IMR-90 (cell line): ENCODE measurements around the gene DUSP14. TPM values are rescaled to one million over a fixed set of nuclear protein-coding genes. Genes with fewer than 3 reads are reported as not detected.

Experiments used
- ATAC-seq: fragments of 200-7000 bp; cut with Tn5 transposase; 2 replicates; pipeline ENCODE4 v1.9.1; 2020; ENCODE audit warnings: low read depth, mild to moderate bottlenecking, moderate library complexity
- BruUV-seq: library from RNA; stranded (reverse); fragments of 400-500 nt; replicated peaks from 2 replicates; lab custom pipeline; 2021; lab: Mats Ljungman, UMichigan
- CTCF ChIA-PET: fragments of 300-600 bp; formaldehyde crosslinking; extraction: SDS; loops from one replicate; lab custom pipeline; 2021; ENCODE audit warnings: antibody characterized with exemption; lab: Yijun Ruan, JAX
- POLR2A ChIA-PET: fragments of 300-600 bp; sonication (Branson Sonifier 250); formaldehyde crosslinking; loops from one replicate; lab custom pipeline; 2022; ENCODE audit warnings: antibody characterized with exemption; ENCODE audit not compliant: unreplicated experiment; lab: Charles Lee
- DNase-seq: peaks from one replicate; pipeline ENCODE4 v3.0.0; 2013
- H2AFZ ChIP-seq: replicated peaks from 2 replicates; pipeline ENCODE3; 2013; ENCODE audit warnings: low read length, mild to moderate bottlenecking; ENCODE audit not compliant: poor library complexity
- H2AK5ac ChIP-seq: 2 replicates; pipeline ENCODE4 v1.6.1; 2013; ENCODE audit warnings: low read depth, low read length, inconsistent platforms
- H2AK9ac ChIP-seq: replicated peaks from 2 replicates; pipeline ENCODE3; 2013; ENCODE audit warnings: mild to moderate bottlenecking, low read depth, low read length, moderate library complexity; ENCODE audit not compliant: poor library complexity
- H2BK120ac ChIP-seq: 2 replicates; pipeline ENCODE4 v1.6.1; 2013; ENCODE audit warnings: low read depth, low read length, inconsistent platforms
- H2BK15ac ChIP-seq: 3 replicates; pipeline ENCODE4 v1.6.1; 2013; ENCODE audit warnings: low read depth, low read length, inconsistent platforms
- H2BK20ac ChIP-seq: 2 replicates; pipeline ENCODE4 v1.6.1; 2013; ENCODE audit warnings: low read depth, mild to moderate bottlenecking, inconsistent platforms, low read length, moderate library complexity
- H2BK5ac ChIP-seq: 2 replicates; pipeline ENCODE4 v1.6.1; 2013; ENCODE audit warnings: mild to moderate bottlenecking, low read depth, low read length, inconsistent platforms; ENCODE audit not compliant: poor library complexity, severe bottlenecking
- H3K14ac ChIP-seq: replicated peaks from 2 replicates; pipeline ENCODE4 v1.6.1; 2013; ENCODE audit warnings: low read depth, low read length, inconsistent platforms
- H3K18ac ChIP-seq: 2 replicates; pipeline ENCODE4 v1.6.1; 2013; ENCODE audit warnings: low read depth, low read length, control low read depth
- H3K23ac ChIP-seq: 2 replicates; pipeline ENCODE4 v1.6.1; 2013; ENCODE audit warnings: low read depth, low read length, inconsistent platforms
- H3K27ac ChIP-seq: 2 replicates; pipeline ENCODE4 v1.5.1; 2013; ENCODE audit warnings: mild to moderate bottlenecking, control low read depth, low read length; ENCODE audit not compliant: insufficient read depth
- H3K27me3 ChIP-seq: 2 replicates; pipeline ENCODE4 v1.6.1; 2013; ENCODE audit warnings: low read length; ENCODE audit not compliant: control insufficient read depth, insufficient read depth
- H3K36me3 ChIP-seq: 2 replicates; pipeline ENCODE4 v1.6.1; 2013; ENCODE audit warnings: low read length, mixed read lengths; ENCODE audit not compliant: control insufficient read depth, insufficient read depth
- H3K4ac ChIP-seq: 2 replicates; pipeline ENCODE4 v1.6.1; 2013; ENCODE audit warnings: low read depth, low read length, inconsistent platforms
- H3K4me1 ChIP-seq: 2 replicates; pipeline ENCODE4 v1.6.1; 2013; ENCODE audit warnings: low read length, mixed read lengths; ENCODE audit not compliant: control insufficient read depth, insufficient read depth
- H3K4me2 ChIP-seq: 2 replicates; pipeline ENCODE4 v1.6.1; 2013; ENCODE audit warnings: low read depth, mild to moderate bottlenecking, control low read depth, low read length, moderate library complexity
- H3K4me3 ChIP-seq: 2 replicates; pipeline ENCODE4 v1.5.1; 2013; ENCODE audit warnings: low read depth, mild to moderate bottlenecking, control low read depth, low read length, moderate library complexity; ENCODE audit not compliant: insufficient read depth
- H3K56ac ChIP-seq: 2 replicates; pipeline ENCODE4 v1.6.1; 2013; ENCODE audit warnings: low read length, inconsistent platforms; ENCODE audit not compliant: insufficient read depth; ENCODE audit errors: extremely low read depth
- H3K79me1 ChIP-seq, 2 experiments: 2 replicates each; pipeline ENCODE4 v1.6.1; 2013; ENCODE audit warnings: low read length in 2 of 2, inconsistent platforms in 1 of 2, low read depth in 1 of 2
- H3K9ac ChIP-seq: 2 replicates; pipeline ENCODE4 v1.6.1; 2013; ENCODE audit warnings: low read depth, low read length, control low read depth
- H3K9me1 ChIP-seq: 2 replicates; pipeline ENCODE4 v1.6.1; 2013; ENCODE audit warnings: low read length, inconsistent platforms; ENCODE audit not compliant: insufficient read depth
- H3K9me3 ChIP-seq: 2 replicates; pipeline ENCODE4 v1.6.1; 2013; ENCODE audit warnings: low read length; ENCODE audit not compliant: control insufficient read depth, insufficient read depth
- H4K20me1 ChIP-seq: 2 replicates; pipeline ENCODE4 v1.6.1; 2013; ENCODE audit warnings: low read length, inconsistent platforms; ENCODE audit not compliant: insufficient read depth
- H4K5ac ChIP-seq: 2 replicates; pipeline ENCODE4 v1.6.1; 2013; ENCODE audit warnings: mild to moderate bottlenecking, low read depth, low read length, control low read depth
- H4K8ac ChIP-seq, 2 experiments: 2 replicates each; pipeline ENCODE4 v1.6.1; 2013; ENCODE audit warnings: low read depth in 2 of 2, low read length in 2 of 2, control low read depth in 1 of 2, inconsistent platforms in 1 of 2
- H4K91ac ChIP-seq: 2 replicates; pipeline ENCODE4 v1.6.1; 2013; ENCODE audit warnings: low read depth, low read length, inconsistent platforms; ENCODE audit not compliant: insufficient read depth
- BHLHE40 ChIP-seq: fragments of 150-350 bp; IDR thresholded peaks from 2 replicates; pipeline ENCODE4 v1.6.1; 2016; ENCODE audit warnings: mild to moderate bottlenecking, low read depth, low read length
- MAFK ChIP-seq: IDR thresholded peaks from 2 replicates; pipeline ENCODE4 v1.6.1; 2012; ENCODE audit warnings: low read depth, low read length, improper control_type of control experiment
- RAD21 ChIP-seq: IDR thresholded peaks from 2 replicates; pipeline ENCODE4 v1.6.1; 2012; ENCODE audit warnings: low read length, improper control_type of control experiment
- RCOR1 ChIP-seq: IDR thresholded peaks from 2 replicates; pipeline ENCODE4 v1.6.1; 2012; ENCODE audit warnings: mild to moderate bottlenecking, low read length, improper control_type of control experiment; ENCODE audit not compliant: insufficient replicate concordance
- RFX5 ChIP-seq: IDR thresholded peaks from 2 replicates; pipeline ENCODE4 v1.8.0; 2012; ENCODE audit warnings: low read depth, mild to moderate bottlenecking, low read length, moderate library complexity
- SMC3 ChIP-seq: fragments of 150-350 bp; IDR thresholded peaks from 2 replicates; pipeline ENCODE4 v1.6.1; 2016; ENCODE audit warnings: low read depth, mild to moderate bottlenecking, antibody characterized with exemption, low read length, moderate library complexity
- WGBS, 2 experiments: methylation state at CpG; one replicate each; pipeline versions ENCODE4 v1.1.5 to v1.1.7; 2013; ENCODE audit warnings: missing lambda C conversion rate in 2 of 2; ENCODE audit not compliant: insufficient read length in 1 of 2; ENCODE audit errors: extremely low coverage in 2 of 2; 5-methylcytosine and 5-hydroxymethylcytosine counted together
- dilution Hi-C: fragments of 300-500 bp; cut with HindIII; formaldehyde crosslinking; loops from one replicate; pipeline ENCODE4 v1.14.3; 2018; ENCODE audit warnings: low sequenced_read_pairs; ENCODE audit not compliant: unreplicated experiment
- in situ Hi-C: fragments of 300-500 bp; cut with MboI; formaldehyde crosslinking; loops from 3 replicates; pipeline ENCODE4 v1.14.3; 2019; ENCODE audit warnings: low sequenced_read_pairs, inconsistent platforms, mixed read lengths
- intact Hi-C: fragments of 100-400 bp; cut with micrococcal nuclease; formaldehyde crosslinking; loops from 2 replicates; pipeline ENCODE4 v1.10.0; 2022
- polyA plus RNA-seq, 3 experiments: library from polyadenylated mRNA; depleted of rRNA; stranded (reverse); fragments of >200 nt; gene quantifications; 2 replicates each; pipeline ENCODE4 v1.2.3, GENCODE V29; 2012; ENCODE audit warnings: low replicate concordance in 1 of 3
- total RNA-seq: library from RNA; depleted of rRNA; stranded (reverse); fragments of >200 nt; gene quantifications from 2 replicates; pipeline ENCODE4 v1.2.3, GENCODE V29; 2012

DUSP14 gene
- total and polyA plus RNA-seq, 2 of the 4 experiments (the other 2 are of a cell fraction): 97.5 to 127 TPM

DNA sequence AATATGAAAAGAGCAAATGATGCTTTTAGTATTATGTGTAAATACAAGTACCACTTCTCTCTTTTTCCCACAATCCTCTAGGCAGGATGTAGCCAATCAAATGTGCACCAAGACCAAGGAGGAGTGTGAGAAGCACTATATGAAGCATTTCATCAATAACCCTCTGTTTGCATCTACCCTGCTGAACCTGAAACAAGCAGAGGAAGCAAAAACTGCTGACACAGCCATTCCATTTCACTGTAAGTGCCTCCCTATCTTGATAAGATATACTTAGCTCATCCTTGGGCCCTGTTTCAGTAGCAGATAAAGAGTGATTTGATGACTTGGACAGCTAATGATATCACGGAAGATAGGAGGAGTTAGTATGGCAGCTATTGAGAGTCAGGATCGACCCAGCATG, 49.3 kb upstream of the DUSP14 start:
- in situ Hi-C loops (no loop called here), dilution Hi-C loops (no loop called here), intact Hi-C loops (no loop called here)
- Histone ChIP-seq H3K4me2 (no peak overlapping the region), H3K9me1 (peaks cover 8% of the 10 kb centered on the region), H4K20me1 (no peaks in the 10 kb centered on the region), H3K4ac (no peak overlapping the region), H3K27me3 (no peaks in the 10 kb centered on the region), H2AFZ (no peak overlapping the region), H3K9ac (no peak overlapping the region), H3K4me1 (peaks cover 4% of the 10 kb centered on the region), H3K56ac (no peak overlapping the region), H3K79me1 (peaks cover 13 to 23% of the 10 kb centered on the region in 2 experiments), H2BK15ac (no peak overlapping the region; the same call in 2 of the 3 replicates), H2BK120ac (no peak overlapping the region), H4K91ac (no peak overlapping the region), H3K14ac (peak overlapping the region; percentile 37; the same call in 1 of the 2 replicates), H3K4me3 (no peak overlapping the region), H3K23ac (no peak overlapping the region), H4K8ac (no peak overlapping the region; a peak in 1 of 4 replicates), H3K18ac (no peak overlapping the region), H3K27ac (no peak overlapping the region), H2BK5ac (no peak overlapping the region), H2AK9ac (no peak overlapping the region), H2BK20ac (peak overlapping the region; percentile 5; the same call in 1 of the 2 replicates), H2AK5ac (peak overlapping the region; percentile 69; the same call in 1 of the 2 replicates), H4K5ac (no peak overlapping the region), H3K36me3 (peaks cover 27% of the 10 kb centered on the region), H3K9me3 (no peaks in the 10 kb centered on the region)
- no peak for ATAC-seq
- no TSS peak for BruUV-seq
- WGBS, 2 experiments: 86% methylated on average over 1 of the region's 2 CpGs; no CpG with 5 or more reads in 1 of the 2 experiments
- TF ChIP-seq RCOR1: no peak
- no peak for TF ChIP-seq SMC3
- no peak for TF ChIP-seq RFX5
- TF ChIP-seq MAFK: peak; percentile 98
- TF ChIP-seq RAD21: no peak
- TF ChIP-seq BHLHE40: no peak
- ChIA-PET POLR2A (no interaction called here), CTCF (no interaction called here)
- no peak for DNase-seq
